GM06990 (cell line): ENCODE data around the gene PHYHD1.
A peak's percentile ranks its signal among the peaks of the same experiment; 100 is the strongest.

ENCODE experiments used
- DNase-seq: peaks from one replicate; pipeline ENCODE4 v3.0.0-alpha.2; 2011; ENCODE audit not compliant: insufficient read length; ENCODE audit errors: extremely low read depth
- H3K27me3 ChIP-seq: replicated peaks from 2 replicates; pipeline ENCODE4 v1.6.0; 2011; ENCODE audit warnings: low read length; ENCODE audit not compliant: control insufficient read depth, insufficient read depth
- H3K36me3 ChIP-seq: 2 replicates; pipeline ENCODE4 v1.5.1; 2011; ENCODE audit warnings: low read length; ENCODE audit not compliant: control insufficient read depth, insufficient read depth
- H3K4me3 ChIP-seq: replicated peaks from 2 replicates; pipeline ENCODE4 v1.5.1; 2011; ENCODE audit warnings: low read depth, mild to moderate bottlenecking, control low read depth, low read length
- TF ChIP-seq, protein P1 (sequence below): IDR thresholded peaks from 2 replicates; pipeline ENCODE4 v1.5.1; 2011; ENCODE audit warnings: low read length, control low read depth, mild to moderate bottlenecking, inconsistent platforms; ENCODE audit not compliant: insufficient read depth, poor library complexity, severe bottlenecking

Gene PHYHD1

DNA sequence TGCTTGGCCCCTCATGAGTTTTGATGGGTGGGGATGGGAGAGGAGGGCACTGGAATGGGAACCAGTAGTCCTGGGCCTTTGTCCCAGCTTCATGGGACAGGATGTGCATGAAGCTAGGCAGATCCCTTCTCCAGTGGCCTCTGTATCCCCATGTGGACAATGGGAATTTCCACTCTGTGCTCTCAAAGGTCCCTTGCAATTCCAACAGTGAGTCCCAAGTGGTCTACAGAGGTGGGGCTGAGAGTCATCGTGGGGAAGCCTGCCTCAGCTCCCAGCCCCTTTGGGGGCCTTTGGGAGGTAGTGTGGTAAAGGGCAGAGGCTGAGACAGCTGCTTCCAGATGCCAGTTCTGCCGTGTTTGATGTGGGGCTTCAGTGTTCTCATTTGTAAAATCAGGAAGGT, 1.9 kb upstream of the PHYHD1 start:
- H3K27me3 ChIP-seq, result no peaks in the 10 kb centered on the region
- no peak overlapping the region for H3K4me3 ChIP-seq
- H3K36me3 ChIP-seq, result peaks cover 6% of the 10 kb centered on the region
- TF ChIP-seq, protein P1, sequence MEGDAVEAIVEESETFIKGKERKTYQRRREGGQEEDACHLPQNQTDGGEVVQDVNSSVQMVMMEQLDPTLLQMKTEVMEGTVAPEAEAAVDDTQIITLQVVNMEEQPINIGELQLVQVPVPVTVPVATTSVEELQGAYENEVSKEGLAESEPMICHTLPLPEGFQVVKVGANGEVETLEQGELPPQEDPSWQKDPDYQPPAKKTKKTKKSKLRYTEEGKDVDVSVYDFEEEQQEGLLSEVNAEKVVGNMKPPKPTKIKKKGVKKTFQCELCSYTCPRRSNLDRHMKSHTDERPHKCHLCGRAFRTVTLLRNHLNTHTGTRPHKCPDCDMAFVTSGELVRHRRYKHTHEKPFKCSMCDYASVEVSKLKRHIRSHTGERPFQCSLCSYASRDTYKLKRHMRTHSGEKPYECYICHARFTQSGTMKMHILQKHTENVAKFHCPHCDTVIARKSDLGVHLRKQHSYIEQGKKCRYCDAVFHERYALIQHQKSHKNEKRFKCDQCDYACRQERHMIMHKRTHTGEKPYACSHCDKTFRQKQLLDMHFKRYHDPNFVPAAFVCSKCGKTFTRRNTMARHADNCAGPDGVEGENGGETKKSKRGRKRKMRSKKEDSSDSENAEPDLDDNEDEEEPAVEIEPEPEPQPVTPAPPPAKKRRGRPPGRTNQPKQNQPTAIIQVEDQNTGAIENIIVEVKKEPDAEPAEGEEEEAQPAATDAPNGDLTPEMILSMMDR, result no peak
- no peak for DNase-seq

DNA sequence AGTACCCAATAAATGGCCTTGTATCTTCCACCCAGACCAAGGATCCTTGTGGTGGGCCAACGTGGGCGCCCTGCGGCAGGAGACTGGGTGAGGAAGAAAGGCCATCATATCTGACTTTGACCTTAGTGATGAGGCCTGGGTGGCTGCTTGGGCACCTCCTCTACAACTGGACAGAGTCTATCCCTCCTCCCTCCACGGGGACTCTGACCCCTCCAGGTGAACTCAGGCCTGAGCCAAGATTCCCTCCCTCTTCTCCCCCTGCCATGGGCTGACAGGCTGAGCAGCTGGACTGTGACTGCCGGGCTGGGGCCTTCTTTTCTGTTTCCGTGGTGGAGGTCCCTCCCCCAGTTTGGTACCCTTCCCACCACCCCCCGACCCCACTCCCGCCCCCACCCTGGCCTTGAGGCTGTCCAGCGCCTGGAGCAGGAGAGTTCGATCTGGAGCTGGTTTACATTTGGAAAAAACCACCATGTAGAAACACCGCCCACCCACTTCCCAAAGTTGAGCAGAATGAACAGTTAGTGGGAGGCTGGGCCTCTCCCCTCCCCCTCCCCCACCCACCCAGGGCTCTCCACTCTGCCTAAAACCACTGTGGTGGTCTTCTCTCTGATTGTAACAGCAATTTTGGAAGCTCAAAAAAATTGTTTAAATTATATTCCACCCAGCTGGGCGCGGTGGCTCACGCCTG, 1.2 kb upstream of the PHYHD1 start:
- TF ChIP-seq, protein P1, result no peak
- DNase-seq, result no peak
- Histone ChIP-seq H3K27me3 (no peaks in the 10 kb centered on the region), H3K36me3 (peaks cover 6% of the 10 kb centered on the region), H3K4me3 (no peak overlapping the region)

DNA sequence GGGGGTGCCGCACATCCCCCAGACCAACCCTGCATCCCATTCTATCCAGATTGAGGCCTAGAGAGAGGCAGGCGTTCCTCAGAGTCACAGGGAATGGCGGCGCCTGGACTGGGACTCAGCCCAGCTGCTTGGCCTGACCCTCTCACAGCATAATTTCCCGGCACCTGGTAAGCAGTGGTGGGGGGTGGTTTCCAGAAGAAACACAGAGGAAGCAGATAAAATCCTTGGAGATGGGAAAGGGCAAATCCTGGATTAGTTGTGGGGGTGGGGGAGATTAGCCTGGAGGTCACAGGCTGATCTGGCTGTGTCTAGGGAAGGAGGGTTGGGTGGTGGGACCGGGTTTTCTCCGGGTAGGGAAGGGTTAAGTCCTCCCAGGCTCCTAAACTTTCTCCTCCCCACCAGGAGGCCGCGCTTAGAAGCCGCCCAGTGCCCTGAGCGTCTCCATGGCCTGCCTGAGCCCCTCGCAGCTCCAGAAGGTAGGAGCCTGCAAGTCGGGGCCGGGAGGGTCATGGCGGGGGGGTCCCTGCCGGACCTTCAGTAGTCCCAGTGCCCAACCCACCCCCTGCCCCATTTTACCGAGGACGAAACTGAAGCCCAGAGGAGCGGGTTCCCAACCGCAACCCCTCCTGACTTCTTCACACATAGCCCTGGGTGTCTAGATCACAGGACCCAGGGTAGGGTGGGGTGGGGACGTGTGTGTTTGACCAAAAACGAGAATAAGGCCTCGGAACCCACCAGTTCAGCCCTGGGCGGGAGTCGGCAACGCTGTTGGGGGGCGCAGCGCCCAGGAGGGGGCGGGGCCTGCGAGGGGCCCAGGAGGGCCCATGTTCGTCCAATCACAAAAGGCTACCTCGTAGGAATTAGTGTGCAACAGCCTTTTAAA, 1.3 kb downstream of the PHYHD1 start:
- peaks cover 3% of the 10 kb centered on the region for H3K36me3 ChIP-seq
- H3K4me3 ChIP-seq, result no peak overlapping the region
- no peaks in the 10 kb centered on the region for H3K27me3 ChIP-seq
- TF ChIP-seq, protein P1, result no peak
- no peak for DNase-seq

DNA sequence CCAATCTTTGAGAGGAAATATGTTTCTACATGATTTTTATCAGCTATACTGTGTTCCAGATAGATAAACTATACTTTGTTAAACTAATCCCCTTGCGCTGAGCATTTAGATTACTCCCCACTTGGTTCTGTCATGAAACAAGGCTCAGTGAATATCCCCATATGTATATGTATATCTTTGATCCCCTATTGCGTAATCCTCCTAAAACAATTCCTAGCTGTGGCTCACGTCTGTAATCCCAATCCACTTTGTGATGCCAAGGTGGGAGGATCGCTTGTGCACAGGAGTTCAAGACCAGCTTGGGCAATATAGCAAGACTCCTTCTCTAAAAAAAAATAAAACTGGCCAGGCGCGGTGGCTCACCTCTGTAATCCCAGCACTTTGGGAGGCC, 2.7 kb downstream of the PHYHD1 start:
- Histone ChIP-seq H3K36me3 (no peaks in the 10 kb centered on the region), H3K4me3 (no peak overlapping the region), H3K27me3 (no peaks in the 10 kb centered on the region)
- TF ChIP-seq, protein P1, result no peak
- no peak for DNase-seq

DNA sequence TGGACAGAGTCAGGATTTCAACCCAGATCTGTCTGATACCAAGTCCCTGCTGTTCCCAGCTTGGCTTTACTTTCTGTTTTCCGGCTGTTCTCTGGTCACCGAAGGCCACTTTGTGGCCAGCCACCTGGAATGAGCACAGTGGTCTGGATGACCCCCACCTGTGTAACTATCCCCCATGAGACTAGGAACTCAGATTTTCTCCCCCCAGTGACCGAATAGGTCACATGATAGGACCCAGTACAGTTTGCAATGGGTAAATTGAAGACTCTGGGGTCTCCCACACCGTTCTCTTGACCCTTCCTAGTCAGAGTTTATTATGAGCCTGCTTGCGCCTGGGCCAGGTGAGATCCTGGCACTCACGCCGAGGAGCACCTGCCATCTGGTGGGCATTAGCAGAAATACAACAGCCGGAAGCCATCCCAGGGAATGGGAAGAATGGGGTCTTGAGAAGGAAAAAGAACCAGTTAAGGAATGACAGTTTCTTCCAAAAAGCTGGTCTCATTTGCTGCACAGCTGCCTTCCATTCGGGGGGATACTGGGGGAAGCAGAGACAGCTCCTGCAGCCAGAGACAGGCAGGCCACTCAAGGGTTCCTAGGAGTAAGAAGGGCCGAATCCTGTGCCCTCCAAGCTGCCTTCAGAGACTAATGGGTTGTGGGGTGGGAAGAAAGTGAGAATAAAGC, 7.1 kb downstream of the PHYHD1 start:
- DNase-seq, result no peak
- H3K27me3 ChIP-seq, result no peaks in the 10 kb centered on the region
- H3K36me3 ChIP-seq, result no peaks in the 10 kb centered on the region
- TF ChIP-seq, protein P1, result peak; percentile 81
- H3K4me3 ChIP-seq, result no peak overlapping the region
